CD4-positive, alpha-beta T cell treated with Interleukin-17A for 1 hour (primary cell): ENCODE measurements around the gene OLIG1.
A peak's percentile ranks its signal among the peaks of the same experiment; 100 is the strongest.

Experiments used
- DNase-seq: peaks from one replicate; pipeline ENCODE4 v3.0.0-alpha.2; 2020

The OLIG1 gene

GRCh38 chr21:33069994-33070743, at the start of gene OLIG1:
Gene OLIG1, plus strand, starts transcription at chr21:33070141. Its CDS starts 106 bp downstream, at chr21:33070247.
- DNase-seq, result peak; percentile 9

- DNase-seq, result no peak
Observed at GRCh38 chr21:33020558-33021100, 49.3 kb upstream of the OLIG1 start.

GRCh38 chr21:33021150-33021549, 48.8 kb upstream of the OLIG1 start:
- DNase-seq, result no peak

GRCh38 chr21:33021667-33022066, 48.3 kb upstream of the OLIG1 start:
- no peak for DNase-seq

GRCh38 chr21:33022489-33022827, 47.5 kb upstream of the OLIG1 start:
- DNase-seq, result no peak

GRCh38 chr21:33022828-33023573, 46.9 kb upstream of the OLIG1 start:
- DNase-seq, result no peak

- no peak for DNase-seq
Observed at GRCh38 chr21:33023574-33024200, 46.3 kb upstream of the OLIG1 start.

- DNase-seq, result no peak
Observed at GRCh38 chr21:33024201-33025103, 45.5 kb upstream of the OLIG1 start.

GRCh38 chr21:33025106-33025488, 44.8 kb upstream of the OLIG1 start:
- DNase-seq, result no peak

GRCh38 chr21:33025489-33026442, 44.2 kb upstream of the OLIG1 start, which contains the start of gene OLIG2:
Gene OLIG2, plus strand, starts transcription at chr21:33025935. Its CDS starts 928 bp downstream, at chr21:33026863.
- DNase-seq, result no peak

GRCh38 chr21:33026443-33026858, 43.5 kb upstream of the OLIG1 start:
- no peak for DNase-seq

- DNase-seq, result no peak
Observed at GRCh38 chr21:33026878-33027400, 43.0 kb upstream of the OLIG1 start.

- no peak for DNase-seq
Observed at GRCh38 chr21:33027401-33028286, 42.3 kb upstream of the OLIG1 start.

- DNase-seq, result no peak
Observed at GRCh38 chr21:33028287-33028670, 41.7 kb upstream of the OLIG1 start.

GRCh38 chr21:33028773-33029384, 41.1 kb upstream of the OLIG1 start:
- DNase-seq, result no peak

GRCh38 chr21:33029385-33029921, 40.5 kb upstream of the OLIG1 start:
- no peak for DNase-seq

- no peak for DNase-seq
Observed at GRCh38 chr21:33029975-33030461, 39.9 kb upstream of the OLIG1 start.

- no peak for DNase-seq
Observed at GRCh38 chr21:33030633-33031032, 39.3 kb upstream of the OLIG1 start.
